Esophagus squamous epithelium (tissue), 4 donors: ENCODE results near the gene LARGE1.

Experiments
- CTCF ChIP-seq, 6 experiments: fragments of 450-650 bp in 4 of 6; fragments of 200-600 bp in 2 of 6; sonication (generic) in 2 of 6; IDR thresholded peaks; one replicate each; pipeline ENCODE4 v1.5.1; 2016 to 2019; ENCODE audit warnings: antibody characterized with exemption in 6 of 6, mild to moderate bottlenecking in 4 of 6, moderate library complexity in 4 of 6
- POLR2A ChIP-seq, 4 donors: fragments of 450-650 bp; IDR thresholded peaks; one replicate each; pipeline ENCODE4 v1.6.1; 2017; ENCODE audit warnings: antibody characterized with exemption in 4 of 4, mild to moderate bottlenecking in 4 of 4, moderate library complexity in 3 of 4

DNA sequence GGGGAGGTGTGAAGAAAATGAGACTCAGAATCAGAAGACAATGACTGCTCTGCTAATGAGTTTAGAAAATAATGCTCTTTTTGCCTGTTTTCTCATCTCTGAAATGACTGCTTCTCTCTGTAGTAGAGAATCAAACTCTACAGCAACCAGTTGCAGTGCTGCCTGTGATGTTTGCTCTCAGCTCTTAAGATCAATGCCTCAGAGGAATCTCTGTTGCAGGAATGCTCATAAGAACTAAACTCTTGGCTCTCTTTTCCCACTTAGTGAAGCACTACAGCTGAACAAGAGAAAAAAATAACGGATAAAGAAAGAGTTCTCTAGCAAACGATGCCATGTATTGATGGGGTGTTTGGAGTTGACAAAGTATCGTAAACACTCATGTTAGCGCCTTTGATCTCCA lies 658.6 kb downstream of the LARGE1 start:
- TF ChIP-seq CTCF (IDR thresholded peaks at IDR 0.05) (no peak), POLR2A (IDR thresholded peaks at IDR 0.05) (no peak)
